RKO (cell line): ENCODE data around the gene PHYHD1.

ENCODE experiments used
- DNase-seq: peaks from one replicate; pipeline ENCODE4 v3.0.0-alpha.2; 2016; ENCODE audit warnings: low spot score

PHYHD1 gene

DNA sequence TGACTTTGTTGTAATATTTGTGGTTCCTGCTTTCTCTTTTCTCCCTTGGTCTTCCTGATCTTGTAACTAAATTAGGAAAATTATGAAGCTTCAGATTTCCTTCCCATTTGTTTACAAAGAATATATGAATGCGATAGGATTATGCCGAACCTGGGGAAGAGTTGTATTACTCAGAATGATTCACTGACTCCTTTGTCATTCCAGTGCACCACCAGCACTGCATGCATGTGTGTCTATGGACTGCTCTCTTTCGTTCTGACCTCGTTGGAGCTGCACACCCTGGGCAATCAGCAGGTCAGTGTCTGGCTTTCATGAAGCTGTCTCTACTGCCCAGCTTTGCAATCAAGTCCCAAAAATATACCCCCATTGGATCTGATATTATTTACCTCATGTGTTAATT, 52.2 kb downstream of the PHYHD1 start:
- DNase-seq, result peak; percentile 78

- DNase-seq, result no peak
These were observed 58.3 kb downstream of the PHYHD1 start for GRCh38 chr9:128979111-128979510.

- DNase-seq, result no peak
These were observed 62.8 kb downstream of the PHYHD1 start for GRCh38 chr9:128983536-128983935.

DNA sequence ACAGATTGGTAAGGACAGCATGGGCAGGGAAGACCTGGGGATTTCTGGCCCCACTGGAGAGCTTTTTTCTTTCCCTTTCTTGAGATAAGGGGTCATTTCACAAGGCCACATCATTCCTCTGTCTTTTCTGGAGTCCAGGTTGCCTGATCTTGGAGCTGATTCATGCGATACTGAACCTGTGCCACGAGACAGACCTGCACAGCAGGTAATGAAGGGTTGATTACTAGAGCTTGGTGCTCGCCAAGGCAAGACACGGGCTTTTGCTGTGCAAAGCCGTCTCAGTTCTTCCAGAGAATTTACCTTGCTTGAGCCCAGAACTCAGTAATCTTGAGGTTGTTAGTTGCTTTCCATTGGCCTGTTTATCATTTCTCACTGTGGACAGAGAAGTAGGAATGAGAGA, 65.9 kb downstream of the PHYHD1 start:
- DNase-seq, result no peak

GRCh38 chr9:128987805-128988204, 67.0 kb downstream of the PHYHD1 start:
- DNase-seq, result peak; percentile 73
